Peyer's patch (tissue), 4 donors: Measurements from ENCODE around the gene GNG13. TPM values are rescaled to one million over a fixed set of nuclear protein-coding genes. Genes with fewer than 3 reads are reported as not detected.

Source experiments
- DNase-seq, 3 donors: peaks; one replicate each; pipeline ENCODE4 v3.0.0-alpha.2; 2017 to 2019
- H3K27ac ChIP-seq, 4 donors: fragments of 200-600 bp; sonication (generic); one replicate each; pipeline ENCODE4 v1.5.1; 2016 to 2019
- H3K27me3 ChIP-seq, 2 donors: fragments of 200-600 bp; sonication (generic); one replicate each; pipeline ENCODE4 v1.5.1; 2019
- H3K36me3 ChIP-seq, 3 donors: fragments of 200-600 bp; sonication (generic); one replicate each; pipeline ENCODE4 v1.5.1; 2016 to 2019
- H3K4me1 ChIP-seq, 4 donors: fragments of 200-600 bp; sonication (generic); one replicate each; pipeline ENCODE4 v1.5.1; 2016 to 2019
- H3K4me3 ChIP-seq, 4 donors: fragments of 200-600 bp; sonication (generic); 1 replicate in 3 of 4; 2 replicates in 1 of 4; pipeline ENCODE4 v1.5.1; 2016 to 2019; ENCODE audit warnings: mild to moderate bottlenecking in 1 of 4
- H3K9me3 ChIP-seq, 4 donors: fragments of 200-600 bp; sonication (generic); one replicate each; pipeline ENCODE4 v1.5.1; 2016 to 2019; ENCODE audit warnings: mild to moderate bottlenecking in 1 of 4
- CTCF ChIP-seq, 6 experiments: fragments of 450-650 bp in 4 of 6; fragments of 200-600 bp in 2 of 6; sonication (generic) in 1 of 6; IDR thresholded peaks; one replicate each; pipeline ENCODE4 v1.5.1; 2017 to 2019; ENCODE audit warnings: antibody characterized with exemption in 6 of 6, mild to moderate bottlenecking in 3 of 6, moderate library complexity in 1 of 6
- POLR2A ChIP-seq, 2 donors: fragments of 450-650 bp; IDR thresholded peaks; one replicate each; pipeline ENCODE4 v1.5.1; 2017; ENCODE audit warnings: antibody characterized with exemption in 2 of 2, mild to moderate bottlenecking in 2 of 2, moderate library complexity in 2 of 2
- total RNA-seq, 4 donors: library from RNA; depleted of rRNA; stranded (reverse); fragments of >200 nt; gene quantifications; one replicate each; pipeline ENCODE4 v1.1.0, GENCODE V29; 2016

Gene GNG13
- total RNA-seq, 4 donors from 2014 or later = 1.9 TPM; not detected in 3

GRCh38 chr16:763369-764183 is 37.0 kb downstream of the GNG13 start:
- H3K4me3 ChIP-seq = no peak overlapping the region
- no peaks in the 10 kb centered on the region for H3K4me1 ChIP-seq
- no peaks in the 10 kb centered on the region for H3K36me3 ChIP-seq
- H3K9me3 ChIP-seq = no peaks in the 10 kb centered on the region
- no peak for DNase-seq
- TF ChIP-seq POLR2A (IDR thresholded peaks at IDR 0.05) = no peak
- H3K27ac ChIP-seq = no peak overlapping the region
- no peaks in the 10 kb centered on the region for H3K27me3 ChIP-seq

- Histone ChIP-seq H3K27me3 (no peaks in the 10 kb centered on the region), H3K36me3 (no peaks in the 10 kb centered on the region), H3K4me1 (no peaks in the 10 kb centered on the region), H3K27ac (no peak overlapping the region), H3K4me3 (no peak overlapping the region), H3K9me3 (no peaks in the 10 kb centered on the region)
- TF ChIP-seq POLR2A (IDR thresholded peaks at IDR 0.05) (no peak), CTCF (IDR thresholded peaks at IDR 0.05) (no peak)
- no peak for DNase-seq
Observed at GRCh38 chr16:762595-763268, 37.8 kb downstream of the GNG13 start.

GRCh38 chr16:761625-762513 is 38.7 kb downstream of the GNG13 start:
- no peaks in the 10 kb centered on the region for H3K9me3 ChIP-seq
- H3K27me3 ChIP-seq = no peaks in the 10 kb centered on the region
- H3K36me3 ChIP-seq = no peaks in the 10 kb centered on the region
- DNase-seq = no peak
- no peaks in the 10 kb centered on the region for H3K4me1 ChIP-seq
- no peak overlapping the region for H3K4me3 ChIP-seq
- no peak overlapping the region for H3K27ac ChIP-seq
- TF ChIP-seq CTCF (IDR thresholded peaks at IDR 0.05) (no peak), POLR2A (IDR thresholded peaks at IDR 0.05) (no peak)

GRCh38 chr16:760545-761343 is 39.8 kb downstream of the GNG13 start, which contains the start of gene MSLN:
MSLN (plus strand) TSS chr16:760734; CDS start chr16:762681, 1,947 bp downstream.
- Histone ChIP-seq H3K4me3 (no peak within 1 kb of the TSS), H3K36me3 (no peaks in the 10 kb centered on the region), H3K27ac (no peak within 1 kb of the TSS), H3K4me1 (no peaks in the 10 kb centered on the region), H3K9me3 (no peaks in the 10 kb centered on the region), H3K27me3 (no peaks in the 10 kb centered on the region)
- no peak for TF ChIP-seq CTCF (IDR thresholded peaks at IDR 0.05)
- TF ChIP-seq POLR2A (IDR thresholded peaks at IDR 0.05) = no peak
- no peak for DNase-seq

- Histone ChIP-seq H3K9me3 (no peaks in the 10 kb centered on the region), H3K27ac (no peak overlapping the region), H3K36me3 (no peaks in the 10 kb centered on the region), H3K27me3 (no peaks in the 10 kb centered on the region), H3K4me1 (no peaks in the 10 kb centered on the region), H3K4me3 (no peak overlapping the region)
- no peak for TF ChIP-seq CTCF (IDR thresholded peaks at IDR 0.05)
- TF ChIP-seq POLR2A (IDR thresholded peaks at IDR 0.05) = no peak
- DNase-seq = no peak
Observed at GRCh38 chr16:760065-760464, 40.5 kb downstream of the GNG13 start.
